Eye (tissue), 1 donor: ENCODE data around the gene OLFML2A.

ENCODE experiments used
- DNase-seq: peaks from one replicate; pipeline ENCODE4 v3.0.0-alpha.2; 2015

Gene OLFML2A

GRCh38 chr9:124800306-124801259 lies 23.6 kb downstream of the OLFML2A start:
- DNase-seq = no peak

DNA sequence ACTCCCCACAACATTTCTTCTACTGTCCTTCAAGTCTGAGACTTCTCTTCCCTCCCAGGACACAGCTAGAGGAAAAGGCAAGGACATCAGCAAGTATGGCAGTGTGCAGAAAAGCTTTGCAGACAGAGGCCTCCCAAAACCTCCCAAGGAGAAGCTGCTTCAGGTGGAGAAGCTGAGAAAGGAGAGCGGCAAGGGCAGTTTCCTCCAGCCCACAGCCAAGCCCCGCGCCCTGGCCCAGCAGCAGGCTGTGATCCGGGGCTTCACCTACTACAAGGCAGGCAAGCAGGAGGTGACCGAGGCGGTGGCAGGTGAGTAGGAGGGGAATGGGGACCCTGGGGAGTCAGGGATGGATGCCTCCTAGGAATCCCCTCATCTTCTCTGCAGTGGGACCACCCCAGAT lies 24.4 kb downstream of the OLFML2A start:
- DNase-seq = no peak

DNA sequence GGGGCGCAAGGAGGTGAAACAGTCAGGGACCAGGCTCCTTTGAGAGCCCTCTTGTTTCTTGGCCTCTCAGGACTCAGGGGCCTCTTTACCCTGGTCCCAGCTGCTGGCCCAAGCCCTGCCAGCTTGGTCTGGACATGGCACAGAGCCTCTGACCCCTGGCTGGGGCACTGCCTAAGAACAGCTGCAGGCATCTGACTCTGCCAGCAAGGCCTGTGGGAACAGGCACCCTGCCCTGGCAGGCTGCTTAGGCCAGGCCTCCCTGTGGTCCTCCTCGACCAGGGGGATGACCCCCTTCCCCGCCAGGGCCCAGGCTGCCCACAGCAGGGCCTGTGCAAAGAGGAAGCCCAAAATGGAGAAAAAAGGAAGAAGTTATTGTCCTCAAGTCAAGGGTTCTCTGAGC lies 25.5 kb downstream of the OLFML2A start:
- DNase-seq = no peak

DNA sequence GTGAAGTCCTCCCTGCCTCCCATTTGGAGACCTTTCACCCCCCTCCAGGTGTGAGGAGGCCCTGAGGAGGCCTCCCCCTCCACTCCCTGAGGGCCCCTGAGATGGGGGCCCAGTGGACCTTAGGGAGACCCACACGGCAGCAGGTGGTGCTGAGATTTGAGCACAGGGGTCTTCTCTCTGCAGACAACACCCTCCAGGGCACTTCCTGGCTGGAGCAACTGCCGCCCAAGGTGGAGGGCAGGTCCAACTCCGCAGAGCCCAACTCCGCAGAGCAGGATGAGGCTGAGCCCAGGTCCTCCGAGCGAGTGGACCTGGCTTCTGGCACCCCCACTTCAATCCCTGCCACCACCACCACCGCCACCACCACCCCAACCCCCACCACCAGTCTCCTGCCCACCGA lies 27.0 kb downstream of the OLFML2A start:
- no peak for DNase-seq

GRCh38 chr9:124805186-124805585 lies 28.3 kb downstream of the OLFML2A start:
- DNase-seq = peak; percentile 41

DNA sequence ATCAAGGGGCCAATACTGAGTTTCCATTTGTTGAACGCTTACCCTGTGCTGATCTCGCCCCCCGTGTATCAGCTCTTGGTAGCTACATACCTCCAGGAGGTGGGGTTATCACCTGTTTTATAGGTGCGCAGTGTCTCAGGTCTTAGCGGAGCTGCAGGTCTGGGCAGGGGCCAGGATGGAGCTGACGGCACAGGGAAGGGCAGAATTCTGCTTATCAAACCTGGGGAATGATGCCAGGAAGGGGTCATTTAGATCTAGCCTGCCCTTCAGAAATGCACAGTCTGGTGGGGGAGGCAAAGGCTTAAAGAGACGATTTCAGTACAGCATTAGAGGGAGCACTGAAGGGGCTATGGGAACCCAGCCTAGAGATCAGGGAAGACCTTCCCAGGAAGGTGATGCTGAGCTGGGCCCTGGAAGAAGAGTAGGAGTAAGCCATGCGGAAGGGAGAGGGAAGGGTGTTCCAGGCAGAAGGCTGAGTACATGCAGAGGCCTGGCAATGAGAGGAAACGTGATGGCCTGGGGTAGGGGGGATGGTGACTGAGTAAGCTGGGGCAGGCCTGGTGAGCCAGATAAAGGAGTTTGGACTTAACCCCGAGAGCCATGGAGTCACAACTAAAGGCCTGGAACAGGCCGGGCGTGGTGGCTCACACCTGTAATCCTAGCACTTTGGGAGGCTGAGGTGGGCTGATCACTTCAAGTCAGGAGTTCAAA lies 31.5 kb downstream of the OLFML2A start:
- DNase-seq = no peak

DNA sequence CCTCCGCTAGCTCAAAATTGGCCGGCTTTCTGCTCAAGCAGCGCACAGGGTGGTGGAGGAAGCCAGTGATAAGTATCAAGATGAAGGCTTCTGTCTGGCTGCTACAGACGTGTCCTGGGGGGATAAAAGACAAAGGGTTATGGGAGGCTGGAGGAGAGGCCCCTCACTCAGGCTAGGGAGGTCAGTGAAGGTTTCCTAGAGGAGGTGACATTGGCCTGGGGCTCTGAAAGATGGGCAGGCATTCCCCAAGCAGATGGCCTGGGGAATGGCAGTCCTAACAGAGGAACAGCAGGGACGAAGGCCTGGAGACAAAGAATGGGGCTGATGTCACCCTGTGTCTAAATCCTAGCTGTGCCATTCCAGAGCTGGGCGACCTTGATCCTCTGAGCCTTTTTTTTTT lies 32.3 kb downstream of the OLFML2A start:
- DNase-seq = no peak

GRCh38 chr9:124809741-124810500 lies 33.0 kb downstream of the OLFML2A start:
- DNase-seq = no peak

- DNase-seq = peak; percentile 78
These were observed 33.9 kb downstream of the OLFML2A start for GRCh38 chr9:124810663-124811355.

DNA sequence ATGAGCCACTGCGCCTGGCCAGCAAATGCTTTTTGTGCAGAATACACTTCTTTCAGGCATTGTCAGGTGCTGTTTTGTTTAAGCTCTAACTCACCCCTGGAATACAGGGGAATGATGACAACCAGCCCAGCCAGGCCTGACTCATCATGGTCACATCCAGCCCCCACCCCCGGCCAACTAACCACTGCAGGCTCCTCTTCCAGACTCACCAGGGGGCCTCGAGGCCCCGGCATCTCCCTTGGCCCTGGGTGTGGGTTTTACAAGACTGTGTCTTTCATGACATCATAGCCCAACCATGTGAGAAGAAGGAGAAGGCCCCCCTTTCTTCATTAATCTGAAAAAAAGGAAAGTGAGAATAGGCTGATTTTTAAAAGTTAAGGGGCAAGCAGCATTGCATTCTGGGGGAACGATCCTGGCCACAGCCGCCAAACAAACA lies 35.5 kb downstream of the OLFML2A start:
- peak; percentile 67 for DNase-seq

GRCh38 chr9:124813041-124813440 lies 36.1 kb downstream of the OLFML2A start:
- DNase-seq = no peak

- DNase-seq = no peak
These were observed 36.7 kb downstream of the OLFML2A start for GRCh38 chr9:124813501-124814163.

- no peak for DNase-seq
These were observed 37.2 kb downstream of the OLFML2A start for GRCh38 chr9:124814164-124814535.

- no peak for DNase-seq
These were observed 38.7 kb downstream of the OLFML2A start for GRCh38 chr9:124815601-124816000.

DNA sequence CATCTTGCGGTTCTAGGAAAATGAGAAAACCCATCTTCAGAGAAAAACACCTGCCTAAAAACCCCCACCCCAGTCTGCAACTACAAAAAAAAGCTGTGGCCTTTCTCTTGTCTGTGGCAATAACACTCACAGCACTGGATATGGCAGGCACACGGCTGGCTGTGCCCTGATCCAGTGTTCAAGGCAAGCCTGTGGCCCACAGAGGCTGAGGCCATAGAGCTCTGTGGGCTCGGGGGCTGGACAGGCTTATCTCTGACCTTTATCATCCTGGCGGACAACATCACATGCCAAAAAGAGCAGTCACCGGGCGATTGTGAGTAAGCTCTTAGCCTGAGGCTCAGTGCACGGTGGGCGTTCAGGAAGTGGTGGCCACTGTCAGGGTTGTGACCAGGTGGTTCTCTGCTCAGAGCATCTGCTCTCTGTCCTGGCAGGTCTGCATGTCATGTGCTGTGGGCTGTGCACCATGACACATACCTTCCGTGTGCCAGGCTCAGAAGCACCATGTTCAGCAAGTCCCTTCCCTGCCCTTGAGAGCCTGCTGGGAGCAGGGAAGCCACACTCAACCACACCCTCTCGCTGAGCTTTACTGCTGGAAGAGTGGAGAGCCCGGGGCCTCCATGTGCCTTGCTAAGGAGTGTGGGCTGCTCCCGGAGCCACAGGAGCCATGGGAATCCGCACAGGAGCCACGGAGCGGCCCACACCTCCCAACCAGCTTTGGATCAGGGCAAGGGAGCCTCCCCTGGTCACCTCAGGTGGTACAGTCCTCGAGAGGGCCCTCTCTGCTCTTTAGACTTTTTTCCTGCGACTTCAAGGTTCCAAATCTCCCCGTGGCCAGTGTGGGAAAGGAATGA lies 41.7 kb downstream of the OLFML2A start:
- DNase-seq = no peak

DNA sequence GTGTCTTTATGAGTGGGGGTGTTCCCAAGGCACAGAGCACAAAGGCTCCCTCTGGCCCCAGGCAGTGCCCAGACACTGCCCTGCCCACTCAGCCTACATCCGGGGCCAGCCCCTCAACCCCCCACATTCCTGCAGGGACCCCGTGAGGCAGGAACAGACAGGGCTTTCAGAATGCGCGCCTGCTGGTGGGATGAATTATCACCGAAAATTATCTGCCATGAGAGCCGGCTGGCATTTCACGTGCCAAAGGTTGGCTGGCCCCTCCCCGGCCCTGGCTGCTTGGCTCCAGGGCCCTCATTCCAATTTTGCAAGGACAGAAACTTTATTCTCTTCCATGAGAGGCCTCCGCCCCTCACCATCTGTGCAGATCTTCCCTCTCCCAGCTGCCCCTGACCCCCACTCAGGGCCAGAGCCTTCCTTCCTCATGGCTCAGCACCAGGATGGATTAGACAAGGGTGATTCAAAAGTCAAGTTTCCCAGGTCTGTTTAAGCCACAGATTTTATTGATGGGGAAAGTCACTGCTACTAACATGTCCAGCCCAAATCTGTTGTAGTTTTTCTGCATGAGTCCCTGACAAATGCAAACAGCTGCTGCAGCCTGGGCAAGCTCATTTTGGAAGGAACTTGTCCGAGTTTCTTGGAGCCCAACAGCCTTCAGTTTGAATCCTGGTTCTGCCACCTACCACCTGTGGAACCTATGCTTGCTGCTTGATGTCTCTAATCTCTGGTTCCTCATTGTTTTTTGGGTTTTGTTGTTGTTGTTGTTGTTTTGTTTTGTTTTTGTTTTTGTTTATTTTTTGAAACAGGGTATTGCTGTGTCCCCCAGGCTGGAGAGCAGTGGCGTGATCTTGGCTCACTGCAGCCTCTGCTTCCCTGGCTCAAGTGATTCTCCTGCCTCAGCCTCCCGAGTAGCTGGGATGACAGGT lies 44.0 kb downstream of the OLFML2A start:
- DNase-seq = peak; percentile 31

- no peak for DNase-seq
These were observed 51.8 kb downstream of the OLFML2A start for GRCh38 chr9:124828489-124829333.

DNA sequence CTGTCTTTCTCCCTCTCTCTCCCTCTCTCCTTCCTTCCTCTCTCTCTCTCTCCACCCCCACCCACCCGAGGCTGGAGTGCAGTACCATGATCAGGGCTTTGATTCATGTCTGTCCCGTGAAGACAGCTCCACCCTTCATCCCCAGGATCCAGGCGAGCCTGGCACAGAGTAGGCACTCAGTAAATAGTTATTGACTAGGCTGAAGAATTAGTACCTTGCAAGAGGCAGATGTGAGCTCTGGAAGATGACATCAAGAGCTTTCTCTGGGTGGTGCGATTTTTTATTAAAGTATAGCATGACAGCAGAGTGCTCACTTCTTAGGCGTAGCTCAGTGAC lies 52.4 kb downstream of the OLFML2A start:
- no peak for DNase-seq

DNA sequence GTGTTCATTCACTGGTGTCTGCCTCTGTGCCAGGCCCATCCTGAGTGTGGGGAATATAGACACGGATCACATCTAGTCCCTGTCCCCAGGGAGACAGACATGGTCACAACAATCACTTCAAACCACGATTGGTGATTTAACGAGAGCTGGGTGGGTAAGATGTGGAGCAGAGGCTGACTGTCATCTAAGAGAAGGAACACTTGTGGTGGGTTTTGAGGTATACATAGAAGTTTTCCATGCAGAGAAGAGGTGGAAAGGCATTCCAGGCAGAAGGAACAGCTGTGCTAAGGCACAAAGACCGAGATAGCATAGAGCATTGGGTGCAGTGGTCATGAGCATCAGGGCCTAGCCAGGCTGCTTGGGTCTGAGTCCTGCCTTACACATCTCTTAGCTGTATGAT lies 53.7 kb downstream of the OLFML2A start:
- no peak for DNase-seq
